GM18951 (cell line): Measurements from ENCODE around the gene MAGI2.

Experiments used
- POLR2A ChIP-seq: IDR thresholded peaks from 4 replicates; pipeline ENCODE4 v1.6.1; 2011; ENCODE audit warnings: mild to moderate bottlenecking; ENCODE audit not compliant: insufficient read length, insufficient read depth; ENCODE audit errors: extremely low read depth
- in situ Hi-C: fragments of 300-500 bp; cut with MboI; formaldehyde crosslinking; loops from one replicate; pipeline ENCODE4 v1.12.0; 2022; ENCODE audit warnings: low sequenced_read_pairs, mixed read lengths, inconsistent platforms; ENCODE audit not compliant: unreplicated experiment

Gene MAGI2

GRCh38 chr7:78063758-78064157 lies 1389.7 kb downstream of the MAGI2 start:
- in situ Hi-C loops: no loop called here

DNA sequence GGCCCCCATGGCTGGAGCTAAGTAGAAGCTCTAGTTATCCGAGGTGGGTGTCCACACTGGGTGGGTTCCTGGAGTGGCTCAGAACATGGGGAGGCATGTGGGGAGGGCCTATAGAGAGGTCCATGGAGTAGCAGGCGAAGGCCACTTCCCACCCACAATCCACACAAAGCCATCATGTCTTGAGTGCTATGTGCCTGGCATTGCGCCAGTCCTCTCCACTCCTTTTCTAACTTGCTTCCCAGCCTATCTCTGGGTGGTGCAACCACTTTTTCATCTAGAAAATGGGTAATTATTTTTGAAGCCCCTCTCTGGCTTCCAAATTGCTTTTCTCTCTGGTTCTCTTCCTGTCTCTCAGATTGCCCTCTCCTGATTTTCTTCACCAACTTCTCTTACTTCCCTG lies 1391.3 kb downstream of the MAGI2 start:
- in situ Hi-C loops: no loop called here

More at GRCh38 chr7:78063758-78064157, 1389.7 kb downstream of the MAGI2 start:
- TF ChIP-seq POLR2A: no peak

DNA sequence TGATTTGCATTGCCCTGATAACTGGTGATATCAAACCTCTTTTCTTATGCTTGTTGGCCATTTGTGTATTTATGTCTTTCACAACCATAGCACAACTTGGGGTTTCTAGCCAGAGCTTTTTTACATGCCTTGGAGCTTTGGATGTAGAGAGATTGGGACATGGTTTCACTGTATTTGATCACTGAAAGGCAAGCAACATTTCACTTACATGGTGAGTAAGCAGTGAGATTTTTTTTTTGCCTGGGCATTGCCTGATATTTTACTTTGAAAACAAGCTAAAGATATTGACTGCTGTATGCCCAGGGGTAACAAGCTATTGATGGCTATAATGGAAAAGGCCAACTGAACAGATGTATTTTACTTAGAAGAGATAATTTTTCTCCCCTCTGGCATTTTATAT lies 1395.9 kb downstream of the MAGI2 start:
- TF ChIP-seq POLR2A: no peak
- in situ Hi-C loops: no loop called here

More for the DNA sequence above, 1391.3 kb downstream of the MAGI2 start:
- TF ChIP-seq POLR2A: no peak

DNA sequence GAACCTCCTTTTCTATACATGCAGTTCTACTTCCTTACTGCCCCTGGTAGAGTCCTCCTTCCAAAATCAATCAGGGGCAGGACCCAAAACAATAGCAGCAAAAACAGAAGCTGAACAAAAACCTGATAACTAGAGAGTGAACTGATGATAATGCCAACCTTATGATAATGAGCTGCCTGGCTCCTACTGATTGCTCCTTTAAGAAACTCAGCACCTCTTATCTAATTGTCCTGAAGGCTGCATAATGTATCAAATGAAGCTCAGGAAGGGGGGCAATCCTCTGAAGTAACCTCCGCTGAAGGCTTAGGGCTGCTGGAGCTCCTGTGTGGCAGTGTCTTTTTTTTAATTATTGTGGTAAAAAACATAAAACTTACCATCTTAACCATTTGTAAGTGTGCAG lies 1397.9 kb downstream of the MAGI2 start:
- in situ Hi-C loops: no loop called here
- TF ChIP-seq POLR2A: no peak

DNA sequence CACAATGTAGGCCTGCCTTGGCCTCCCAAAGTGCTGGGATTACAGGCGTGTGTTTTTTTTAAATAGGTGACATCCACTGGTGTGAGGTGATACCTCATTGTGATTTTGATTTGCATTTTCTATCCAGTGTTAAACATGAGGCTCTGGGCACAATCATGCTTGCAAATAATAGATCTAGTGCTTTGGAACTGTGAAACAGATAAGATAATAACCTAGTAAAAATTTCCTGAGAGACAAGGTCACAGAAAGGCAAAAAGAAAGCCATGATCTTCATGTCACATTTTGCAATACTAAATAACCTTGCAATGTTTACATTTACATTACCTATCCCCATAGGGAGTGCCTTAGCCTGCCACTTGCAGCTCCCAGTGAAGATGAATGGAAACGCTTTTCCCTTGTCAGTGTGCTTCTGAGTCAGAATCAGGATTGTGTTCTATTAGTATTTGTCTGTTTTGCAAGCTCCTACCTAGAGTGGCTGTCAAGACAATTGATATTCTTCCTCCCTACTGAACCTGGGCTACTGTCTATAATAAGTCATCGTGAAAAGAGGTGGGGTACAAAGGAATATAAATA lies 1398.4 kb downstream of the MAGI2 start:
- in situ Hi-C loops: no loop called here
- no peak for TF ChIP-seq POLR2A

- in situ Hi-C loops: no loop called here
- TF ChIP-seq POLR2A: no peak
Observed at GRCh38 chr7:78052112-78052511, 1401.4 kb downstream of the MAGI2 start.

- in situ Hi-C loops: no loop called here
- no peak for TF ChIP-seq POLR2A
Observed at GRCh38 chr7:78047800-78048199, 1405.7 kb downstream of the MAGI2 start.

DNA sequence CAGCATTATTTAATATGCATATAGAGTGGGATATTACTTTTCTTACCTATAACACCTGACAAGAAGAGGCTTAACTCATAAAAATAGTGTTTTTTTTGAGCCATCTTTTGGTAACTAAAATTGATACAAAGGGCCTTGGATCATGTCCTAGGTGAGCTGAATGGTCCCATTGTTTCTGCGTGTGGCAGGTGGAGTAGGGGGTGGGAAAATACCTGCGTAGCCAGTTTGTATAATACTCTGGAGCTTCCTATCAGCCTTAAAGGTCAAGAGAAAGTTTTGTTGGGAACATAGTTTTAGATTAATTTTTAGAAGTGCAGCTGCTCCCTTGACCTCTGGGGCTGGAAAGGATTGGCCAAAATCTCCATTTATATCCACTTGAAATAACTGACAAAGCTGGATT lies 1410.3 kb downstream of the MAGI2 start:
- in situ Hi-C loops: no loop called here
- no peak for TF ChIP-seq POLR2A

- TF ChIP-seq POLR2A: no peak
- in situ Hi-C loops: no loop called here
Observed at GRCh38 chr7:78041423-78041822, 1412.0 kb downstream of the MAGI2 start.

- TF ChIP-seq POLR2A: no peak
- in situ Hi-C loops: loop anchor here (10.0 kb wide), 2 partner anchors 95 to 375 kb away; no protein-coding TSS in a partner anchor
Observed at GRCh38 chr7:78039790-78040776, 1413.4 kb downstream of the MAGI2 start.

DNA sequence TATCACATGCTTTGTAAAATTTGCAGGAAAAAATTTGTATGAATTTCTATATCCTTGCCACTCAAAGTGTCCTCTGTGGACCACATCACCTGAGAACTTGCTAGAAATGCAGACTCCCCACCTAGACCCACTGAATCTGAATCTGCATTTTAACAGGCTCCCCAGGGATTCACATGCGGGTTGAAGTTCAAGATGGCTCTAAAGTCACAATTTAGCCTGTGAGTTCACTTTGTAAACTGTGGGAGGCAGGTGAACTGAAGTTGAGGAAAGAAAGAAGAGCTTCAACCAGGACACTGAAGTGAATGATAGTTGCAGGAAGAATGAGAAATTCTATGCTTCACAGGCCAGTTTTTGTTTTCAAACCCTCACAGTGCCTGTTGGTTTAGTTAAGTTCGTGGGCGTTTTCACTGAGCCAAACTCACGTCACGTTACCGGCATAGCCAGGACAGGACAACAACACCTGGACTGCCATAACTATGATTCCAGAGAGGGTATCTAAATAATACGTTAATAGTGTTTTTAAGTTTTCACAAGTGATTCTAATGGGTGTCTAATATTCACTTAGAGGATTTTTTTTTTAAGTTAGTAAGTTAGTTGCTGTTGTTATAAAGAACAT lies 1414.9 kb downstream of the MAGI2 start:
- no peak for TF ChIP-seq POLR2A
- in situ Hi-C loops: loop anchor here (10.0 kb wide), 2 partner anchors 94 to 374 kb away; no protein-coding TSS in a partner anchor

DNA sequence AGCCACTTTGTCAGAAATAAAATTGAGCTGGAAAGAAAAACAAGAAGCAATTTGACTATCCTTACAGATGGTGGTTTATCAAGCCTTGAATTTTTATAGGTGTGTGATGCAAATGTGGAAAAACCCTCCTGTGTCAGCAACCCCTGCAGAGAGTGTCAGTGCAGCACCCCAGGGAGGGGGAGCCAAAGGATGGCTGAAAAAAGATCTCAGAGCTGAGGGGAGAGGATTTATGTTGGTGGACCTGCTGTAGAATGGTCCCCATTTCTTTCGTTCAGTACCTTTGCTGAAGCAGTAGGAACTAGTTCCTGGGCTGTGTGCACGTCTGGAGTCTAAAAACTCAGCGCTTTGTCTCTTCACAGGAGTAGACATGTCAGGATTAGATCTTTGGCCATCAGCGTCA lies 1415.9 kb downstream of the MAGI2 start:
- in situ Hi-C loops: loop anchor here (10.0 kb wide), 2 partner anchors 93 to 373 kb away; no protein-coding TSS in a partner anchor
- TF ChIP-seq POLR2A: no peak

GRCh38 chr7:78033410-78033809 lies 1420.1 kb downstream of the MAGI2 start:
- in situ Hi-C loops: loop anchor here (10.0 kb wide), 2 partner anchors 89 to 369 kb away; no protein-coding TSS in a partner anchor
- TF ChIP-seq POLR2A: no peak
